ENCODE measurements around the gene MUC16.

DNA sequence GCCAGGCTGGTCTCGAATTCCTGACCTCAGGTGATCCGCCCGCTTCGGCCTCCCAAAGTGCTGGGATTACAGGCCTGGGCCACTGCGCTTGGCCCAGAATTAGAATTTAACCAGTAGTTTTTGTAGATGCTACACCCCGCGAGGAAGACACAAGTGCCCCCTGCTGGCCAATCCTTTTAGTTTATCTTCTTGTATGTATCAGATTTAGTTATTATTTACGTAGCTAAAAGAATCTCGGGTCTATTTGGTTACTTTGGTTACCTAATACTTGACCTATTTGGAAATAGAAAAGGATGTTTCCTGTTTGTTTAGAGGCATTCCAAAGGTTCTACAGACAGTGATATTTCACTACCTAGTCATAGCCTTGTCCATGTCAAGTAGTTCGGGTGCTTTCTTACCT, 22.0 kb downstream of the MUC16 start:
- TF ChIP-seq TAF1 (IDR thresholded peaks at IDR 0.05; ENCODE audit: borderline replicate concordance, insufficient read depth, low read length) (no peak), POLR2AphosphoS5 (IDR thresholded peaks at IDR 0.05; ENCODE audit: low read depth, low read length) (no peak), FOXP2 (optimal IDR thresholded peaks at IDR 0.05; ENCODE audit: borderline replicate concordance, extremely low read depth, extremely low read length, insufficient read depth) (no peak)
- TF ChIP-seq, protein P1, sequence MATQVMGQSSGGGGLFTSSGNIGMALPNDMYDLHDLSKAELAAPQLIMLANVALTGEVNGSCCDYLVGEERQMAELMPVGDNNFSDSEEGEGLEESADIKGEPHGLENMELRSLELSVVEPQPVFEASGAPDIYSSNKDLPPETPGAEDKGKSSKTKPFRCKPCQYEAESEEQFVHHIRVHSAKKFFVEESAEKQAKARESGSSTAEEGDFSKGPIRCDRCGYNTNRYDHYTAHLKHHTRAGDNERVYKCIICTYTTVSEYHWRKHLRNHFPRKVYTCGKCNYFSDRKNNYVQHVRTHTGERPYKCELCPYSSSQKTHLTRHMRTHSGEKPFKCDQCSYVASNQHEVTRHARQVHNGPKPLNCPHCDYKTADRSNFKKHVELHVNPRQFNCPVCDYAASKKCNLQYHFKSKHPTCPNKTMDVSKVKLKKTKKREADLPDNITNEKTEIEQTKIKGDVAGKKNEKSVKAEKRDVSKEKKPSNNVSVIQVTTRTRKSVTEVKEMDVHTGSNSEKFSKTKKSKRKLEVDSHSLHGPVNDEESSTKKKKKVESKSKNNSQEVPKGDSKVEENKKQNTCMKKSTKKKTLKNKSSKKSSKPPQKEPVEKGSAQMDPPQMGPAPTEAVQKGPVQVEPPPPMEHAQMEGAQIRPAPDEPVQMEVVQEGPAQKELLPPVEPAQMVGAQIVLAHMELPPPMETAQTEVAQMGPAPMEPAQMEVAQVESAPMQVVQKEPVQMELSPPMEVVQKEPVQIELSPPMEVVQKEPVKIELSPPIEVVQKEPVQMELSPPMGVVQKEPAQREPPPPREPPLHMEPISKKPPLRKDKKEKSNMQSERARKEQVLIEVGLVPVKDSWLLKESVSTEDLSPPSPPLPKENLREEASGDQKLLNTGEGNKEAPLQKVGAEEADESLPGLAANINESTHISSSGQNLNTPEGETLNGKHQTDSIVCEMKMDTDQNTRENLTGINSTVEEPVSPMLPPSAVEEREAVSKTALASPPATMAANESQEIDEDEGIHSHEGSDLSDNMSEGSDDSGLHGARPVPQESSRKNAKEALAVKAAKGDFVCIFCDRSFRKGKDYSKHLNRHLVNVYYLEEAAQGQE (IDR thresholded peaks at IDR 0.05; ENCODE audit: insufficient read depth in 1 of 2, low read depth in 2 of 2, low read length in 2 of 2) = no peak
